Embryonic facial prominence (tissue), 1 donor: Measurements from ENCODE around the gene URM1.

Experiments used
- DNase-seq: peaks from one replicate; pipeline ENCODE4 v3.0.0-alpha.2; 2016; ENCODE audit errors: extremely low spot score

Gene URM1

GRCh38 chr9:128429513-128430086, 58.4 kb downstream of the URM1 start:
- no peak for DNase-seq

GRCh38 chr9:128431207-128431606, 60.0 kb downstream of the URM1 start:
- DNase-seq = no peak

GRCh38 chr9:128434340-128434739, 63.2 kb downstream of the URM1 start:
- DNase-seq = no peak

- DNase-seq = no peak
These were observed 64.4 kb downstream of the URM1 start for GRCh38 chr9:128435611-128436010.

- no peak for DNase-seq
These were observed 67.4 kb downstream of the URM1 start for GRCh38 chr9:128438343-128439109.

GRCh38 chr9:128439273-128439672, 68.1 kb downstream of the URM1 start:
- DNase-seq = no peak
